Measurements from ENCODE around the gene CHRNA4. TPM values are rescaled to one million over a fixed set of nuclear protein-coding genes. Genes with fewer than 3 reads are reported as not detected.

The CHRNA4 gene
- total and polyA plus RNA-seq, 2 donors (not counting 3 experiments of a cell fraction or from before 2014, with no cell fraction given): not detected

GRCh38 chr20:63369024-63369530 lies 7.9 kb upstream of the CHRNA4 start:
- Histone ChIP-seq H3K79me2 (ENCODE audit: control insufficient read depth, insufficient read depth, low read length) (no peaks in the 10 kb centered on the region), H2AFZ (ENCODE audit: low read depth, low read length) (no peak overlapping the region), H3K4me3 (replicated peaks in 1 of 3; ENCODE audit: insufficient read depth in 1 of 3, low read depth in 1 of 3, low read length in 3 of 3) (no peak overlapping the region), H3K27me3 (ENCODE audit: control insufficient read depth in 2 of 2, insufficient read depth in 2 of 2, low read length in 2 of 2) (no peaks in the 10 kb centered on the region), H4K20me1 (replicated peaks; ENCODE audit: control insufficient read depth, extremely low read depth, insufficient read depth, low read length) (no peaks in the 10 kb centered on the region), H3K4me1 (ENCODE audit: control insufficient read depth, extremely low read depth, insufficient read depth, low read length) (no peaks in the 10 kb centered on the region), H3K36me3 (ENCODE audit: control insufficient read depth in 2 of 2, extremely low read depth in 1 of 2, insufficient read depth in 2 of 2, low read length in 2 of 2) (no peaks in the 10 kb centered on the region), H3K9me1 (replicated peaks; ENCODE audit: control insufficient read depth, extremely low read depth, insufficient read depth, low read length) (no peaks in the 10 kb centered on the region), H3K4me2 (ENCODE audit: insufficient read depth, low read length) (no peak overlapping the region), H3K9me3 (replicated peaks; ENCODE audit: control insufficient read depth, insufficient read depth, low read length) (no peaks in the 10 kb centered on the region), H3K27ac (ENCODE audit: insufficient read depth, low read depth, low read length) (no peak overlapping the region), H3K9ac (replicated peaks; ENCODE audit: extremely low read depth, insufficient read depth, low read length) (no peak overlapping the region)
- intact Hi-C loops (cut with micrococcal nuclease): no loop called here
- CTCF ChIA-PET: no interaction called here
- BruUV-seq (replicated peaks): no TSS peak
- TF ChIP-seq CTCF (IDR thresholded peaks at IDR 0.05; ENCODE audit: extremely low read depth in 1 of 2, insufficient read depth in 1 of 2, low read depth in 1 of 2, low read length in 2 of 2) (no peak), EZH2 (IDR thresholded peaks at IDR 0.05; ENCODE audit: borderline replicate concordance, low read depth, low read length, severe bottlenecking) (no peak), FOS (IDR thresholded peaks at IDR 0.05; ENCODE audit: borderline replicate concordance, insufficient read depth, low read length) (no peak)
- TF ChIP-seq, protein P1, sequence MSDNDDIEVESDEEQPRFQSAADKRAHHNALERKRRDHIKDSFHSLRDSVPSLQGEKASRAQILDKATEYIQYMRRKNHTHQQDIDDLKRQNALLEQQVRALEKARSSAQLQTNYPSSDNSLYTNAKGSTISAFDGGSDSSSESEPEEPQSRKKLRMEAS (IDR thresholded peaks at IDR 0.05; ENCODE audit: insufficient read depth, insufficient read length): no peak
- POLR2A ChIA-PET: no interaction called here
- no peak for FAIRE-seq
- dilution Hi-C loops (cut with MboI; ENCODE audit: extremely low pct_ligation_motif_present, low sequenced_read_pairs): no loop called here
- no peak for DNase-seq (ENCODE audit: low read depth, low spot score)

DNA sequence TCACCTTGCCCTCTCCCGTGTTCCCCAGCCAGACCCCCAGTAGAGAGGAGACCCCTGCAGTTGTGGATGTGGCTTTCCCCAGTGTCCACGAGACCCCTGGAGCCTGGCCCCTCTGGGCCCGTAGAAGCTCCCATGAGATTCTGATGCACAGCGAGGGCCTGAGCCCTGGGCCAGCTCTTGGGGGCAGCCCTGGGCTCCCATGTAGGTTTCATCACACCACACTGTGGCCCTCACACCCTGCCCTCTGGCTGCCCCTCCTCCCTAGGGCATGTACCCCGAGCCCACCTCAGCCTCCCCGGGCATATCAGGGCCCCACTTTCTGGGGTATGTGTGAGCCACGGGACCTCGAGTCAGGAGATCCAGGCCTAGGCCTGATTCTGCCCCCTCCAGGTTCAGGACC lies 7.0 kb upstream of the CHRNA4 start:
- no peaks in the 10 kb centered on the region for H3K4me1 ChIP-seq (ENCODE audit: control insufficient read depth, extremely low read depth, insufficient read depth, low read length)
- H3K4me2 ChIP-seq (ENCODE audit: insufficient read depth, low read length): no peak overlapping the region
- dilution Hi-C loops (cut with MboI; ENCODE audit: extremely low pct_ligation_motif_present, low sequenced_read_pairs) (no loop called here), intact Hi-C loops (cut with micrococcal nuclease) (no loop called here)
- no peaks in the 10 kb centered on the region for H4K20me1 ChIP-seq (replicated peaks; ENCODE audit: control insufficient read depth, extremely low read depth, insufficient read depth, low read length)
- H3K9me3 ChIP-seq (replicated peaks; ENCODE audit: control insufficient read depth, insufficient read depth, low read length): no peaks in the 10 kb centered on the region
- no peak for TF ChIP-seq MYC (IDR thresholded peaks at IDR 0.05; ENCODE audit: low read depth, low read length)
- no peak for TF ChIP-seq GATA2 (IDR thresholded peaks at IDR 0.05; ENCODE audit: insufficient read depth, insufficient read length, low read depth, low read length)
- TF ChIP-seq POLR2AphosphoS5 (IDR thresholded peaks at IDR 0.05; ENCODE audit: insufficient read depth, low read depth, low read length): no peak
- TF ChIP-seq EZH2 (IDR thresholded peaks at IDR 0.05; ENCODE audit: borderline replicate concordance, low read depth, low read length, severe bottlenecking): no peak
- TF ChIP-seq, protein P1 (IDR thresholded peaks at IDR 0.05; ENCODE audit: insufficient read depth, insufficient read length): no peak
- no peak for TF ChIP-seq POLR2A (IDR thresholded peaks at IDR 0.05; ENCODE audit: low read depth, low read length)
- no peak for TF ChIP-seq JUN (IDR thresholded peaks at IDR 0.05; ENCODE audit: borderline replicate concordance, insufficient read depth, insufficient read length, low read depth)
- no peak for TF ChIP-seq FOS (IDR thresholded peaks at IDR 0.05; ENCODE audit: borderline replicate concordance, insufficient read depth, low read length)
- no peak for TF ChIP-seq CTCF (IDR thresholded peaks at IDR 0.05; ENCODE audit: extremely low read depth in 1 of 2, insufficient read depth in 1 of 2, low read depth in 1 of 2, low read length in 2 of 2)
- ChIA-PET CTCF (no interaction called here), POLR2A (no interaction called here)
- FAIRE-seq: no peak
- no TSS peak for BruUV-seq (replicated peaks)
- no peak overlapping the region for H2AFZ ChIP-seq (ENCODE audit: low read depth, low read length)
- no peaks in the 10 kb centered on the region for H3K9me1 ChIP-seq (replicated peaks; ENCODE audit: control insufficient read depth, extremely low read depth, insufficient read depth, low read length)
- no peak overlapping the region for H3K4me3 ChIP-seq (replicated peaks in 1 of 3; ENCODE audit: insufficient read depth in 1 of 3, low read depth in 1 of 3, low read length in 3 of 3)
- no peaks in the 10 kb centered on the region for H3K36me3 ChIP-seq (ENCODE audit: control insufficient read depth in 2 of 2, extremely low read depth in 1 of 2, insufficient read depth in 2 of 2, low read length in 2 of 2)
- no peak overlapping the region for H3K9ac ChIP-seq (replicated peaks; ENCODE audit: extremely low read depth, insufficient read depth, low read length)
- no peaks in the 10 kb centered on the region for H3K79me2 ChIP-seq (ENCODE audit: control insufficient read depth, insufficient read depth, low read length)
- no peak for DNase-seq (ENCODE audit: low read depth, low spot score)
- H3K27me3 ChIP-seq (ENCODE audit: control insufficient read depth in 2 of 2, insufficient read depth in 2 of 2, low read length in 2 of 2): no peaks in the 10 kb centered on the region
- no peak overlapping the region for H3K27ac ChIP-seq (ENCODE audit: insufficient read depth, low read depth, low read length)

Data from endothelial cell of umbilical vein (primary cell).